ENCODE results near the gene CHML.

Gene CHML

GRCh38 chr1:241646201-241646600, 6.0 kb upstream of the CHML start:
- DNase-seq (ENCODE audit: low read depth in 2 of 2), result no peak

GRCh38 chr1:241645199-241645598, 5.0 kb upstream of the CHML start:
- DNase-seq (ENCODE audit: low read depth in 2 of 2), result no peak

GRCh38 chr1:241644259-241644658, 4.1 kb upstream of the CHML start:
- no peak for DNase-seq (ENCODE audit: low read depth in 2 of 2)

GRCh38 chr1:241642593-241642944, 2.4 kb upstream of the CHML start:
- no peak for DNase-seq (ENCODE audit: low read depth in 2 of 2)

- no peak for DNase-seq (ENCODE audit: low read depth in 2 of 2)
Measured at GRCh38 chr1:241641773-241642592, 1.8 kb upstream of the CHML start.

GRCh38 chr1:241640867-241641622, 876 bp upstream of the CHML start:
- DNase-seq (ENCODE audit: low read depth in 2 of 2), result no peak

- peak in 1 of 2 donors; percentile 25 for DNase-seq (ENCODE audit: low read depth in 2 of 2)
Measured at GRCh38 chr1:241639623-241640148, 483 bp downstream of the CHML start.

- no peak for DNase-seq (ENCODE audit: low read depth in 2 of 2)
Measured at GRCh38 chr1:241638909-241639622, 1.1 kb downstream of the CHML start.

- DNase-seq (ENCODE audit: low read depth in 2 of 2), result no peak
Measured at GRCh38 chr1:241638099-241638682, 2.0 kb downstream of the CHML start.

- no peak for DNase-seq (ENCODE audit: low read depth in 2 of 2)
Measured at GRCh38 chr1:241637604-241638003, 2.6 kb downstream of the CHML start.

GRCh38 chr1:241637046-241637590, 3.1 kb downstream of the CHML start:
- DNase-seq (ENCODE audit: low read depth in 2 of 2), result no peak

GRCh38 chr1:241636291-241636690, 3.9 kb downstream of the CHML start:
- no peak for DNase-seq (ENCODE audit: low read depth in 2 of 2)

- no peak for DNase-seq (ENCODE audit: low read depth in 2 of 2)
Measured at GRCh38 chr1:241635556-241636152, 4.5 kb downstream of the CHML start.

GRCh38 chr1:241632987-241633386, 7.2 kb downstream of the CHML start:
- DNase-seq (ENCODE audit: low read depth in 2 of 2), result no peak

GRCh38 chr1:241631674-241632073, 8.5 kb downstream of the CHML start:
- DNase-seq (ENCODE audit: low read depth in 2 of 2), result no peak

GRCh38 chr1:241630899-241631298, 9.3 kb downstream of the CHML start:
- DNase-seq (ENCODE audit: low read depth in 2 of 2), result no peak

- DNase-seq (ENCODE audit: low read depth in 2 of 2), result no peak
Measured at GRCh38 chr1:241630476-241630875, 9.7 kb downstream of the CHML start.

GRCh38 chr1:241630005-241630404, 10.2 kb downstream of the CHML start:
- no peak for DNase-seq (ENCODE audit: low read depth in 2 of 2)

- peak in 1 of 2 donors; percentile 17 for DNase-seq (ENCODE audit: low read depth in 2 of 2)
Measured at GRCh38 chr1:241627453-241628259, 12.5 kb downstream of the CHML start.

- no peak for DNase-seq (ENCODE audit: low read depth in 2 of 2)
Measured at GRCh38 chr1:241624935-241625334, 15.2 kb downstream of the CHML start.
